GM12865 (cell line): Measurements from ENCODE around the gene SPRR1A.
A peak's percentile ranks its signal among the peaks of the same experiment; 100 is the strongest.

ENCODE experiments used
- DNase-seq: peaks from one replicate; pipeline ENCODE4 v3.0.0; 2010; ENCODE audit warnings: low read depth
- H3K4me3 ChIP-seq: 2 replicates; pipeline ENCODE4 v1.5.1; 2011; ENCODE audit warnings: mild to moderate bottlenecking, low read depth, low read length, control low read depth
- CTCF ChIP-seq: IDR thresholded peaks from 2 replicates; pipeline ENCODE4 v1.5.1; 2011; ENCODE audit warnings: low read length, control low read depth, low read depth, inconsistent platforms; ENCODE audit not compliant: insufficient read depth; ENCODE audit errors: missing control alignments

SPRR1A gene

GRCh38 chr1:153025797-153026196 lies 41.9 kb downstream of the SPRR1A start:
- DNase-seq = no peak
- no peak overlapping the region for H3K4me3 ChIP-seq
- no peak for TF ChIP-seq CTCF

GRCh38 chr1:153028766-153029165 lies 44.9 kb downstream of the SPRR1A start:
- no peak overlapping the region for H3K4me3 ChIP-seq
- TF ChIP-seq CTCF = no peak
- no peak for DNase-seq

GRCh38 chr1:153030895-153031294 lies 47.0 kb downstream of the SPRR1A start, which contains the start of gene SPRR1B:
Gene SPRR1B, plus strand, starts transcription at chr1:153031203. Its CDS starts 1,143 bp downstream, at chr1:153032346.
- TF ChIP-seq CTCF = no peak
- no peak within 1 kb of the TSS for H3K4me3 ChIP-seq
- no peak for DNase-seq

- DNase-seq = no peak
- no peak for TF ChIP-seq CTCF
- no peak overlapping the region for H3K4me3 ChIP-seq
These were observed 48.2 kb downstream of the SPRR1A start for GRCh38 chr1:153032073-153032472.

- peak; percentile 24 for TF ChIP-seq CTCF
- no peak overlapping the region for H3K4me3 ChIP-seq
- DNase-seq = peak; percentile 26
These were observed 48.9 kb downstream of the SPRR1A start for GRCh38 chr1:153032677-153033308.

- no peak for DNase-seq
- no peak overlapping the region for H3K4me3 ChIP-seq
- no peak for TF ChIP-seq CTCF
These were observed 51.3 kb downstream of the SPRR1A start for GRCh38 chr1:153035211-153035610.
